ENCODE measurements around the gene MROH2B.
A peak's percentile ranks its signal among the peaks of the same experiment; 100 is the strongest.

The MROH2B gene

GRCh38 chr5:41083306-41083705, 12.2 kb upstream of the MROH2B start:
- H3K4me3 ChIP-seq (replicated peaks in 1 of 2; ENCODE audit: low read depth in 2 of 2, low read length in 2 of 2) = no peak overlapping the region
- no peak for TF ChIP-seq CTCF (IDR thresholded peaks at IDR 0.05; ENCODE audit: low read depth, low read length)
- DNase-seq (ENCODE audit: low read depth in 2 of 2) = peak in 1 of 2 donors; percentile 34

- DNase-seq (ENCODE audit: low read depth in 2 of 2) = peak; percentile 72 to 84
- no peak for TF ChIP-seq CTCF (IDR thresholded peaks at IDR 0.05; ENCODE audit: low read depth, low read length)
- H3K4me3 ChIP-seq (replicated peaks in 1 of 2; ENCODE audit: low read depth in 2 of 2, low read length in 2 of 2) = no peak overlapping the region
Measured at GRCh38 chr5:41071975-41072374, 833 bp upstream of the MROH2B start.

DNA sequence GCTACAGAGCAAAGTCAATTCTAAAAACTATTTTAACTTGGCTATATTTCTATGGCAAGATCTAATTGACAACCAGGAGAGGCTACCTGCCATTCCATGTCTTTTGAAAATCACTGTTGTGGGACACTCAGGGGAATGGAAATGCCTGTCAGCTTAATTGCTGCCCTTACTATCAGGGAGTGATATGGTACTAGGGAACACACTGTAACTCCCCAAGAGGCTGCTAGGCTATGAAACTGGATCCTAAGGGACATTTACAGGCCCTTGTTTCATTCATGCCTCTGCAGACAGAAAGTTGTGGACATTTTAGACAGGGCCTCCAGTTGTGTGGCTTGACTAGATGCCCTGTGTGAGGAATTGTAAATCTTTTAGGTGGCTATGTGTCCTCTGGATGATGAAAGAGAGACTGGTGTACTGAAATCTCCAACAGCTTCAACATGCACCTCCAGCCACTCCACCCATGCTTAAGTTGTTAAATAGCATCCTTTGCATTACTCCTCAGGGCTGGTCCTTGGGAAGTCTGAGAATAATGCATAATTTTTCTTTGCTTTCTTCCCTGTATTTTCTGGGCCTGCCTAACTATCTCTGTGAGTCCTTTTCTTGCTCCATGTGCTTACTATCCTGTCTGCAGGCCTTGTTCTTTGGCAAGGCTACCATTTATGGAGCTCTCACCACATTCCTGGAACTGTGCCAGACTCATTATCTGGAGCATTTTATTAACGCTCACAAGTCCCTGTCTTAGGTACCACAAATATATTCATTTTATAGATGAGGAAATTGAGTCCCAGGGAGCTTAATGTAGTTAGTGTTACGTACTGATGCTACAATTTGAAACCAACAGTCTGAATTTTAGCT, 3.2 kb downstream of the MROH2B start:
- no peak for TF ChIP-seq CTCF (IDR thresholded peaks at IDR 0.05; ENCODE audit: low read depth, low read length)
- DNase-seq (ENCODE audit: low read depth in 2 of 2) = peak in 1 of 2 donors; percentile 59
- no peak overlapping the region for H3K4me3 ChIP-seq (replicated peaks in 1 of 2; ENCODE audit: low read depth in 2 of 2, low read length in 2 of 2)

DNA sequence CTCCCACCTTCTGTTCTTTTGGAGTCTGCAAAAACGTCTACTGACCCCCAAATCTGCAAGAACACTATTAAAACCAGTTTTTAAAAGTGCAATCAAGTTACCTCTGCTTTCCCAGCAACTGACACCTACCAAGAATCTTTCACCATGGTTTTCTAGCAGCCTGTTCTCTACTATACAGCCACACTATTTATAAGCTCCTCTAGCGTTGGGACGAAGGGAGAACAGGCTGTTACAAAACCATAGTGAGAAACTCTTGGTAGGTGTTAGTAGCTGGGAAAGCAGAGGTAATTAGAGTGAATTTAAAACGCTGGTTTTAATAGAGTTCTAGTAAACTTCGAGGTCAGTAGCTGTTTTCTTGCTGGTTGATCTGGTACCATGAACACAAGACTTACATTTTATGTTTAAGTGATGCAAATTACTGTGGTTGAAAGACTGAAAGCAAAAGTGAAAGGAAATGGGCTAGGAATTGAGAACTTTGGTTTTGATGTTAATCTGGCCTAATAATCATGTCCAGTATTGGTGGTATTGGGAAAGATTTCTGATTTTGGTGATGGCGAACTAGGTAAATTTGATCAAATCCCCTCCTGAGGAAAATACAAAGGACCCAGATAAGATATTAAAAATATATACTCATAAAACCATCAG, 5.3 kb downstream of the MROH2B start:
- TF ChIP-seq CTCF (IDR thresholded peaks at IDR 0.05; ENCODE audit: low read depth, low read length) = no peak
- no peak overlapping the region for H3K4me3 ChIP-seq (replicated peaks in 1 of 2; ENCODE audit: low read depth in 2 of 2, low read length in 2 of 2)
- no peak for DNase-seq (ENCODE audit: low read depth in 2 of 2)

DNA sequence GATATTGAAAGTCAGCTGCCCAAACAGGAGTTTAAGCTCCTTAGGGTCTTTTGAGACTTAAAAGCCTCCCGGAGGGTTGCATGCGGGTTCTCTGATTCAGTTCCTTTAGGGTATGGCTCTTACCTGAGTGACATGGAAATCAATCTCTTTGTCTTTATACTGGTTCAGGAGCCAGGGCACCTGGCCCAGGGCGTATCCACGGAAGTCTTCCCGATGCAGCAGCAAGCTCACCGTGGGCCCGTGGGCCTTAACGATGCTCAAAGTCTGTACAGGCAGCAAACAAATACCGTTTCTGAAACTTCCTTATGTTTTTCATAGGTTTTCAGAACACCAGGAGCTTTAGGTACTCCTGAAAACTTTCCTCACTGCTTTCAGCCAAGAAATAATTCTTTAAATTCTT, 13.2 kb downstream of the MROH2B start:
- no peak for TF ChIP-seq CTCF (IDR thresholded peaks at IDR 0.05; ENCODE audit: low read depth, low read length)
- no peak overlapping the region for H3K4me3 ChIP-seq (replicated peaks in 1 of 2; ENCODE audit: low read depth in 2 of 2, low read length in 2 of 2)
- DNase-seq (ENCODE audit: low read depth in 2 of 2) = no peak

DNA sequence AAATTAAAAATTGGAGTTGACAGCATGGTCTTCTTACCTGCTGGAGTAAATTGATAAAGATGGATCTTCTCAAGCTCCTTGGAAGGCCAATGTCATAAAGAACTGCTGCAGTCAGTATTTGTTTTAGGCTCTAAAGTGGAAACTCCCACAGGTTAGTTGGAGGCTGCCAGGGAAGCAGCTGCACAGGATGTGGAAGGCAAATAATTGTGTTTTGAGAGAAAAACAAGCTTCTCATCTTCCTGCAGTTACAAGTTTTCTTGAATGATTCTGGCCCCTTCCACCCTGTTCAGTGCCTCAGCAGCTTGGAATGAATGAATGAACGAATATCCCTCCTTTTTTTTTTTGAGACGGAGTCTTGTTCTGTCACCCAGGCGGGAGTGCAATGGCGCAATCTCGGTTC, 13.9 kb downstream of the MROH2B start:
- no peak for TF ChIP-seq CTCF (IDR thresholded peaks at IDR 0.05; ENCODE audit: low read depth, low read length)
- peak; percentile 44 to 50 for DNase-seq (ENCODE audit: low read depth in 2 of 2)
- H3K4me3 ChIP-seq (replicated peaks in 1 of 2; ENCODE audit: low read depth in 2 of 2, low read length in 2 of 2) = no peak overlapping the region

Data from cardiac fibroblast (primary cell).